Sigmoid colon (tissue), 7 donors: ENCODE measurements around the gene CNN2. TPM values are rescaled to one million over a fixed set of nuclear protein-coding genes. Genes with fewer than 3 reads are reported as not detected.

Experiments used
- DNase-seq: peaks from one replicate; pipeline ENCODE4 v3.0.0-alpha.2; 2019
- H3K27ac ChIP-seq, 4 donors: fragments of 200-600 bp; sonication (generic); one replicate each; pipeline ENCODE4 v1.5.1; 2016 to 2019; ENCODE audit warnings: mild to moderate bottlenecking in 1 of 4
- H3K27me3 ChIP-seq, 3 donors: fragments of 200-600 bp; sonication (generic); one replicate each; pipeline ENCODE4 v1.5.1; 2019; ENCODE audit warnings: mild to moderate bottlenecking in 1 of 3
- H3K36me3 ChIP-seq, 4 donors: fragments of 200-600 bp; sonication (generic); one replicate each; pipeline ENCODE4 v1.5.1; 2016 to 2019
- H3K4me1 ChIP-seq, 4 donors: fragments of 200-600 bp; sonication (generic); one replicate each; pipeline ENCODE4 v1.5.1; 2017 to 2019
- H3K4me3 ChIP-seq, 4 donors: fragments of 200-600 bp; sonication (generic); one replicate each; pipeline ENCODE4 v1.5.1; 2017 to 2019; ENCODE audit warnings: mild to moderate bottlenecking in 2 of 4, moderate library complexity in 1 of 4
- H3K9me3 ChIP-seq, 4 donors: fragments of 200-600 bp in 3 of 4; sonication (generic) in 3 of 4; one replicate each; pipeline versions ENCODE4 v1.5.1 to v1.6.1; 2013 to 2019
- EP300 ChIP-seq, 4 donors: sonication (generic); formaldehyde crosslinking; IDR thresholded peaks; one replicate each; pipeline ENCODE4 v1.6.1; 2017; ENCODE audit warnings: antibody characterized with exemption in 4 of 4
- POLR2A ChIP-seq, 2 donors: fragments of 450-650 bp; IDR thresholded peaks; one replicate each; pipeline ENCODE4 v1.6.1; 2016; ENCODE audit warnings: antibody characterized with exemption in 2 of 2, mild to moderate bottlenecking in 2 of 2, moderate library complexity in 2 of 2
- POLR2AphosphoS5 ChIP-seq, 4 donors: sonication (generic); formaldehyde crosslinking; IDR thresholded peaks; one replicate each; pipeline ENCODE4 v1.6.1; 2017; ENCODE audit warnings: antibody characterized with exemption in 4 of 4
- WGBS, 2 donors: extraction: QIAGEN DNeasy Blood & Tissue Kit; methylation state at CpG; one replicate each; pipeline ENCODE4 v1.1.7; 2013; 5-methylcytosine and 5-hydroxymethylcytosine counted together
- intact Hi-C: fragments of 100-400 bp; cut with DNase I; formaldehyde crosslinking; loops from one replicate; pipeline ENCODE4 v1.15.1; 2023
- polyA plus RNA-seq, 3 donors: library from polyadenylated mRNA; stranded (reverse); fragments of 200-250 nt; gene quantifications; one replicate each; pipeline ENCODE4 v1.2.3, GENCODE V29; 2013
- total RNA-seq, 4 donors: library from RNA; depleted of rRNA; stranded (reverse); fragments of >200 nt; gene quantifications; one replicate each; pipeline ENCODE4 v1.1.0, GENCODE V29; 2016
- TF ChIP-seq, protein P1 (sequence below), 4 experiments: fragments of 450-650 bp in 3 of 4; fragments of 200-600 bp in 1 of 4; IDR thresholded peaks; one replicate each; pipeline ENCODE4 v1.5.1; 2016 to 2019; ENCODE audit warnings: antibody characterized with exemption in 4 of 4, mild to moderate bottlenecking in 3 of 4, moderate library complexity in 2 of 4
- donor health status: healthy with polysubstance abuse.
- donor health status: Bipolar disorder and iron deficiency.
- donor health status: healthy.

Gene CNN2
- total RNA-seq = 10 to 100 TPM; 25.5 to 59.0 (median 36.3) TPM
- polyA plus RNA-seq = 100 to 1,000 TPM in 1 of 3 donors, 10 to 100 TPM in 2; 48.0 to 115 (median 53.9) TPM

- 4% methylated on average over 63 of the region's 63 CpGs for WGBS, 2 donors
- peak; percentile 93 for DNase-seq
- H3K27ac ChIP-seq = peak within 1 kb of the TSS; percentile 95 to 100 (median 98)
- H3K4me3 ChIP-seq = peak within 1 kb of the TSS; percentile 82 to 100 (median 90)
- H3K4me1 ChIP-seq = peaks cover 0 to 61% (median 43%) of the 10 kb centered on the region in 4 donors
- H3K9me3 ChIP-seq = no peaks in the 10 kb centered on the region
- TF ChIP-seq EP300 (IDR thresholded peaks at IDR 0.05) = peak in 1 of 4 donors; percentile 20
- peak; percentile 95 to 99 (median 98) for TF ChIP-seq POLR2AphosphoS5 (IDR thresholded peaks at IDR 0.05)
- peak; percentile 77 to 95 for TF ChIP-seq POLR2A (IDR thresholded peaks at IDR 0.05)
- TF ChIP-seq, protein P1, sequence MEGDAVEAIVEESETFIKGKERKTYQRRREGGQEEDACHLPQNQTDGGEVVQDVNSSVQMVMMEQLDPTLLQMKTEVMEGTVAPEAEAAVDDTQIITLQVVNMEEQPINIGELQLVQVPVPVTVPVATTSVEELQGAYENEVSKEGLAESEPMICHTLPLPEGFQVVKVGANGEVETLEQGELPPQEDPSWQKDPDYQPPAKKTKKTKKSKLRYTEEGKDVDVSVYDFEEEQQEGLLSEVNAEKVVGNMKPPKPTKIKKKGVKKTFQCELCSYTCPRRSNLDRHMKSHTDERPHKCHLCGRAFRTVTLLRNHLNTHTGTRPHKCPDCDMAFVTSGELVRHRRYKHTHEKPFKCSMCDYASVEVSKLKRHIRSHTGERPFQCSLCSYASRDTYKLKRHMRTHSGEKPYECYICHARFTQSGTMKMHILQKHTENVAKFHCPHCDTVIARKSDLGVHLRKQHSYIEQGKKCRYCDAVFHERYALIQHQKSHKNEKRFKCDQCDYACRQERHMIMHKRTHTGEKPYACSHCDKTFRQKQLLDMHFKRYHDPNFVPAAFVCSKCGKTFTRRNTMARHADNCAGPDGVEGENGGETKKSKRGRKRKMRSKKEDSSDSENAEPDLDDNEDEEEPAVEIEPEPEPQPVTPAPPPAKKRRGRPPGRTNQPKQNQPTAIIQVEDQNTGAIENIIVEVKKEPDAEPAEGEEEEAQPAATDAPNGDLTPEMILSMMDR (IDR thresholded peaks at IDR 0.05) = no peak
- H3K36me3 ChIP-seq = no peaks in the 10 kb centered on the region
- no peaks in the 10 kb centered on the region for H3K27me3 ChIP-seq
- intact Hi-C loops = loop anchor here (5.0 kb wide), 1 partner anchor 71 kb away; the partner anchor contains the start of gene POLR2E
These were observed at the start of gene CNN2 for GRCh38 chr19:1025960-1026782. Gene CNN2 (plus strand): TSS chr19:1026608. CDS start chr19:1026662, 54 bp downstream.

GRCh38 chr19:977058-977464, 49.3 kb upstream of the CNN2 start:
- Histone ChIP-seq H3K36me3 (peaks cover 0 to 3% (median 1%) of the 10 kb centered on the region in 4 donors), H3K4me3 (no peak overlapping the region), H3K27me3 (no peaks in the 10 kb centered on the region), H3K27ac (no peak overlapping the region), H3K4me1 (no peaks in the 10 kb centered on the region), H3K9me3 (no peaks in the 10 kb centered on the region)
- intact Hi-C loops = no loop called here
- WGBS, 2 donors = 82 to 89% methylated on average over 24 of the region's 24 CpGs
- DNase-seq = no peak
- no peak for TF ChIP-seq EP300 (IDR thresholded peaks at IDR 0.05)
- no peak for TF ChIP-seq POLR2AphosphoS5 (IDR thresholded peaks at IDR 0.05)
- TF ChIP-seq, protein P1 (IDR thresholded peaks at IDR 0.05) = no peak

DNA sequence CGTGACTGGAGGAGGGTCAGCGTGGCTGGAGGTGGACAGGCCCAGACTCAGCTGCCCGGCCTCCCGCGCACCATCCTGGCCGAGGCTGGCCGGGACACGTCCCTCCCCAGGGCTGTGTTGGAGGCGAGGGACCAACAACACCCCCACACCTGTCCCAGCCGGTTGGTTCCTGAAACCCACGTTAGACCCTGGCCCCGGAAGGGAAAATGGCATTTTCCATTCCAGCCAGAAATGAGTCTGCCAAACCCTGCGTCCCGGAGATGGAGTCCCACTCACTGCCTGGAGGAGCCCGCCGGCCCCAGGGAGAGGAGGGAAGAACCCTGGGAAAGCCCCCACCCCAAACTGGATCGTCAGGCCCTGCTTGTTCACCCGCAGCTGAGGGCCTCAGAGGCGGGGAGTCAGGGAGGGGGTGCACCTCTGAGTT, 47.1 kb upstream of the CNN2 start:
- DNase-seq = no peak
- intact Hi-C loops = no loop called here
- H3K27me3 ChIP-seq = no peaks in the 10 kb centered on the region
- no peaks in the 10 kb centered on the region for H3K36me3 ChIP-seq
- WGBS, 2 donors = 78 to 79% methylated on average over 19 of the region's 19 CpGs
- TF ChIP-seq, protein P1 (IDR thresholded peaks at IDR 0.05) = no peak
- TF ChIP-seq POLR2A (IDR thresholded peaks at IDR 0.05) = no peak
- no peak for TF ChIP-seq EP300 (IDR thresholded peaks at IDR 0.05)
- no peak for TF ChIP-seq POLR2AphosphoS5 (IDR thresholded peaks at IDR 0.05)
- no peak overlapping the region for H3K4me3 ChIP-seq
- H3K27ac ChIP-seq = no peak overlapping the region
- H3K4me1 ChIP-seq = peaks cover 0 to 19% (median 15%) of the 10 kb centered on the region in 4 donors
- H3K9me3 ChIP-seq = no peaks in the 10 kb centered on the region

GRCh38 chr19:980133-980998, 46.0 kb upstream of the CNN2 start:
- no peaks in the 10 kb centered on the region for H3K36me3 ChIP-seq
- DNase-seq = no peak
- TF ChIP-seq POLR2A (IDR thresholded peaks at IDR 0.05) = no peak
- TF ChIP-seq, protein P1 (IDR thresholded peaks at IDR 0.05) = no peak
- TF ChIP-seq EP300 (IDR thresholded peaks at IDR 0.05) = no peak
- no peak for TF ChIP-seq POLR2AphosphoS5 (IDR thresholded peaks at IDR 0.05)
- H3K4me1 ChIP-seq = peaks cover 0 to 28% (median 24%) of the 10 kb centered on the region in 4 donors
- no peaks in the 10 kb centered on the region for H3K9me3 ChIP-seq
- no peak overlapping the region for H3K4me3 ChIP-seq
- H3K27ac ChIP-seq = no peak overlapping the region
- intact Hi-C loops = loop anchor here (5.0 kb wide), 1 partner anchor 213 kb away; no protein-coding TSS in a partner anchor
- WGBS, 2 donors = 33 to 52% methylated on average over 32 of the region's 32 CpGs
- H3K27me3 ChIP-seq = no peaks in the 10 kb centered on the region
